HepG2 (cell line): ENCODE results near the gene S100P. TPM values are rescaled to one million over a fixed set of nuclear protein-coding genes. Genes with fewer than 3 reads are reported as not detected.

Experiments used
- ARID5B ChIP-seq: IDR thresholded peaks from 2 replicates; pipeline ENCODE4 v1.4.0; 2020; ENCODE audit warnings: mild to moderate bottlenecking, missing genetic modification reagents
- ATF3 ChIP-seq: sonication (generic); formaldehyde crosslinking; IDR thresholded peaks from 2 replicates; pipeline ENCODE4 v1.4.0; 2020; ENCODE audit warnings: missing genetic modification reagents
- ATRX ChIP-seq: sonication (generic); formaldehyde crosslinking; IDR thresholded peaks from 2 replicates; pipeline ENCODE4 v1.4.0; 2020; ENCODE audit warnings: missing genetic modification reagents, borderline replicate concordance
- FIP1L1 ChIP-seq: fragments of 200-400 bp; formaldehyde crosslinking; IDR thresholded peaks from 2 replicates; pipeline ENCODE4 v1.6.1; 2018; ENCODE audit warnings: low read depth, mild to moderate bottlenecking, low read length, moderate library complexity, borderline replicate concordance; ENCODE audit not compliant: insufficient read depth
- GABPB1 ChIP-seq: IDR thresholded peaks from 2 replicates; pipeline ENCODE4 v1.6.1; 2016; ENCODE audit warnings: mild to moderate bottlenecking, missing genetic modification reagents, moderate library complexity, missing compliant biosample characterization
- GTF2F1 ChIP-seq: fragments of 150-350 bp; IDR thresholded peaks from 2 replicates; pipeline ENCODE4 v1.6.1; 2014; ENCODE audit warnings: low read length
- HNRNPLL ChIP-seq: fragments of 200-400 bp; formaldehyde crosslinking; IDR thresholded peaks from 2 replicates; pipeline ENCODE4 v1.6.1; 2017; ENCODE audit warnings: mild to moderate bottlenecking, low read depth, low read length; ENCODE audit not compliant: poor library complexity, severe bottlenecking
- HOMEZ ChIP-seq: IDR thresholded peaks from 2 replicates; pipeline ENCODE4 v1.6.1; 2016; ENCODE audit warnings: low read depth
- HOXD1 ChIP-seq: sonication (generic); formaldehyde crosslinking; IDR thresholded peaks from 2 replicates; pipeline ENCODE4 v1.5.0; 2020; ENCODE audit warnings: missing genetic modification reagents
- KAT8 ChIP-seq: IDR thresholded peaks from 2 replicates; pipeline ENCODE4 v1.6.1; 2016; ENCODE audit warnings: missing genetic modification reagents, missing compliant biosample characterization
- KLF11 ChIP-seq: IDR thresholded peaks from 2 replicates; pipeline ENCODE4 v1.6.1; 2016; ENCODE audit warnings: missing compliant biosample characterization
- MATR3 ChIP-seq: sonication (generic); formaldehyde crosslinking; IDR thresholded peaks from 2 replicates; pipeline ENCODE4 v1.4.0; 2020; ENCODE audit warnings: missing genetic modification reagents
- NFIC ChIP-seq: IDR thresholded peaks from 2 replicates; pipeline ENCODE4 v1.6.1; 2012; ENCODE audit warnings: mild to moderate bottlenecking, low read length, inconsistent platforms
- PRDM15 ChIP-seq: sonication (generic); formaldehyde crosslinking; IDR thresholded peaks from 2 replicates; pipeline ENCODE4 v1.4.0; 2020; ENCODE audit warnings: missing genetic modification reagents
- RAD21 ChIP-seq: fragments of 450-650 bp; formaldehyde crosslinking; IDR thresholded peaks from 2 replicates; pipeline ENCODE4 v1.5.0; 2020; ENCODE audit warnings: mild to moderate bottlenecking
- REL ChIP-seq: sonication (generic); formaldehyde crosslinking; conservative IDR thresholded peaks from 2 replicates; pipeline ENCODE4 v1.8.0; 2022; ENCODE audit warnings: mild to moderate bottlenecking, missing genetic modification reagents, moderate library complexity
- SRY ChIP-seq: sonication (generic); formaldehyde crosslinking; IDR thresholded peaks from 2 replicates; pipeline ENCODE4 v1.8.0; 2022; ENCODE audit warnings: mild to moderate bottlenecking, missing genetic modification reagents
- SUZ12 ChIP-seq: fragments of 150-350 bp; IDR thresholded peaks from 2 replicates; pipeline ENCODE4 v1.6.1; 2014; ENCODE audit warnings: low read depth, low read length
- ZBTB42 ChIP-seq: sonication (generic); formaldehyde crosslinking; IDR thresholded peaks from 2 replicates; pipeline ENCODE4 v1.5.0; 2020; ENCODE audit warnings: mild to moderate bottlenecking, missing genetic modification reagents
- ZNF337 ChIP-seq: sonication (generic); formaldehyde crosslinking; IDR thresholded peaks from 2 replicates; pipeline ENCODE4 v1.5.1; 2020; ENCODE audit warnings: missing genetic modification reagents, low read depth, mild to moderate bottlenecking, borderline replicate concordance
- ZNF572 ChIP-seq: sonication (generic); formaldehyde crosslinking; IDR thresholded peaks from 2 replicates; pipeline ENCODE4 v1.5.1; 2020; ENCODE audit warnings: mild to moderate bottlenecking, missing genetic modification reagents
- polyA plus RNA-seq, 8 experiments: library from polyadenylated mRNA; depleted of rRNA in 3 of 8; stranded (reverse) in 7 of 8; unstranded in 1 of 8; fragments of >200 nt; fragmentation: Illumina TruSeq in 4 of 8; extraction: Trizol in 4 of 8; gene quantifications; 2 replicates each; pipeline versions ENCODE4 v1.2.1 to v1.2.3, GENCODE V29; 2011 to 2016; ENCODE audit warnings: low read depth in 4 of 8, missing spikeins in 1 of 8, mixed read lengths in 1 of 8; ENCODE audit not compliant: insufficient read depth in 1 of 8
- total RNA-seq, 5 experiments: library from RNA; depleted of rRNA; stranded (reverse); fragments of >200 nt; fragmentation: Illumina TruSeq; extraction: Trizol; gene quantifications; 2 replicates each; pipeline ENCODE4 v1.2.3, GENCODE V29; 2016; ENCODE audit warnings: low read depth in 1 of 5

S100P gene
- total and polyA plus RNA-seq, 2 of the 13 experiments (the other 11 are each of a cell fraction or from before 2014, with no cell fraction given), result 278 to 1,649 TPM

- TF ChIP-seq PRDM15 (CRISPR knock-in tag) (no peak), KLF11 (CRISPR knock-in tag) (no peak), NFIC (no peak), HOMEZ (CRISPR knock-in tag) (no peak), ATRX (CRISPR knock-in tag) (no peak), ARID5B (CRISPR knock-in tag) (no peak), GTF2F1 (no peak), ATF3 (CRISPR knock-in tag) (no peak), RAD21 (CRISPR knock-in tag) (peak; percentile 20; the same call in 1 of the 2 replicates), ZNF572 (CRISPR knock-in tag) (no peak), FIP1L1 (no peak), ZNF337 (no peak), HOXD1 (CRISPR knock-in tag) (no peak), SUZ12 (no peak), SRY (CRISPR knock-in tag) (no peak), KAT8 (no peak), MATR3 (no peak), ZBTB42 (CRISPR knock-in tag) (no peak), HNRNPLL (no peak), REL (CRISPR knock-in tag) (no peak), GABPB1 (CRISPR knock-in tag) (peak; percentile 6; the same call in 1 of the 2 replicates)
Measured at GRCh38 chr4:6680372-6681034, 13.2 kb upstream of the S100P start (continued).
